AG09309 (cell line): Measurements from ENCODE around the gene BABAM2.

ENCODE experiments used
- DNase-seq: peaks from one replicate; pipeline ENCODE4 v3.0.0-alpha.2; 2010; ENCODE audit warnings: low read depth
- H3K4me3 ChIP-seq: 2 replicates; pipeline ENCODE4 v1.5.1; 2011; ENCODE audit warnings: mild to moderate bottlenecking, low read depth, low read length, moderate library complexity; ENCODE audit not compliant: control insufficient read depth
- CTCF ChIP-seq: IDR thresholded peaks from 2 replicates; pipeline ENCODE4 v1.5.1; 2011; ENCODE audit warnings: mild to moderate bottlenecking, low read depth, low read length, inconsistent platforms; ENCODE audit not compliant: insufficient read depth, control insufficient read depth; ENCODE audit errors: missing control alignments

BABAM2 gene

GRCh38 chr2:27887111-27887510 is 3.4 kb upstream of the BABAM2 start:
- no peak for DNase-seq

GRCh38 chr2:27887830-27888229 is 2.7 kb upstream of the BABAM2 start:
- no peak overlapping the region for H3K4me3 ChIP-seq
- no peak for DNase-seq
- no peak for TF ChIP-seq CTCF

More at GRCh38 chr2:27887111-27887510, 3.4 kb upstream of the BABAM2 start:
- H3K4me3 ChIP-seq = no peak overlapping the region
- no peak for TF ChIP-seq CTCF

- DNase-seq = peak; percentile 18
- no peak overlapping the region for H3K4me3 ChIP-seq
- no peak for TF ChIP-seq CTCF
Measured at GRCh38 chr2:27888790-27889189, 1.7 kb upstream of the BABAM2 start.

- DNase-seq = no peak
Measured at GRCh38 chr2:27889774-27890145, 769 bp upstream of the BABAM2 start.

GRCh38 chr2:27890924-27891672 is 569 bp downstream of the BABAM2 start:
- H3K4me3 ChIP-seq = peak overlapping the region; percentile 80
- TF ChIP-seq CTCF = no peak
- peak; percentile 20 for DNase-seq

More at GRCh38 chr2:27889774-27890145, 769 bp upstream of the BABAM2 start:
- H3K4me3 ChIP-seq = peak overlapping the region; percentile 80
- TF ChIP-seq CTCF = no peak

GRCh38 chr2:27891673-27892105 is 1.2 kb downstream of the BABAM2 start:
- DNase-seq = no peak
- no peak for TF ChIP-seq CTCF
- no peak overlapping the region for H3K4me3 ChIP-seq

GRCh38 chr2:27893006-27893405 is 2.5 kb downstream of the BABAM2 start:
- DNase-seq = no peak
- no peak for TF ChIP-seq CTCF

More at GRCh38 chr2:27893006-27893405, 2.5 kb downstream of the BABAM2 start:
- H3K4me3 ChIP-seq = no peak overlapping the region
